ENCODE measurements around the gene SRPX. TPM values are rescaled to one million over a fixed set of nuclear protein-coding genes. Genes with fewer than 3 reads are reported as not detected.

SRPX gene
- total and polyA plus RNA-seq, 10 of the 15 experiments (the other 5 are each of a cell fraction or from before 2014, with no cell fraction given), result 0.05 to 0.79 (median 0.23) TPM; not detected in 1

GRCh38 chrX:38214551-38215531 lies 5.8 kb downstream of the SRPX start:
- SMC1A ChIA-PET (ENCODE audit: uncharacterized antibody, unreplicated experiment), result interaction anchor here (0.6 kb wide), 1 partner anchor 33 kb away, joined by 3 read pairs; no protein-coding TSS in a partner anchor
- RAD21 ChIA-PET (ENCODE audit: unreplicated experiment), result no interaction called here
- intact Hi-C loops (cut with micrococcal nuclease; ENCODE audit: unreplicated experiment) (no loop called here), in situ Hi-C loops (cut with MboI) (no loop called here)
- no TSS peak for BruUV-seq (replicated peaks)
- POLR2A ChIA-PET, result no interaction called here
- H3K79me2 ChIP-seq (ENCODE audit: control insufficient read depth, insufficient read depth, low read length), result no peaks in the 10 kb centered on the region
- WGBS (ENCODE audit: insufficient coverage, insufficient replicate concordance, low lambda C conversion rate, missing lambda C conversion rate), result 46% methylated on average over 11 of the region's 11 CpGs
- no peak for DNase-seq (ENCODE audit: low read depth, low spot score)
- no peaks in the 10 kb centered on the region for H3K36me3 ChIP-seq (ENCODE audit: control insufficient read depth in 2 of 2, insufficient read depth in 2 of 2, low read length in 1 of 2)
- no peak for FAIRE-seq
- CTCF ChIA-PET, result no interaction called here
- H3K9me3 ChIP-seq (replicated peaks; ENCODE audit: control insufficient read depth, insufficient read depth, low read length), result no peaks in the 10 kb centered on the region
- peaks cover 2 to 5% of the 10 kb centered on the region in 2 experiments for H3K27me3 ChIP-seq (replicated peaks in 1 of 2; ENCODE audit: control insufficient read depth in 2 of 2, insufficient read depth in 2 of 2, low read length in 1 of 2)
- no peak overlapping the region for H3K4me2 ChIP-seq (ENCODE audit: control insufficient read depth, insufficient read depth)
- no peak for ATAC-seq
- no peaks in the 10 kb centered on the region for H4K20me1 ChIP-seq (ENCODE audit: control insufficient read depth, insufficient read depth)
- no peaks in the 10 kb centered on the region for H3K4me1 ChIP-seq (ENCODE audit: control insufficient read depth, insufficient read depth, low read length)
- no peak overlapping the region for H3K4me3 ChIP-seq
- H3K9ac ChIP-seq (ENCODE audit: control insufficient read depth, insufficient read depth, low read length), result no peak overlapping the region
- H3K27ac ChIP-seq (ENCODE audit: control insufficient read depth, insufficient read depth), result no peak overlapping the region
- no peak overlapping the region for H2AFZ ChIP-seq (ENCODE audit: control insufficient read depth, low read depth, low read length)
- TF ChIP-seq YY1 (IDR thresholded peaks at IDR 0.05; ENCODE audit: low read depth, low read length) (no peak), HDAC2 (IDR thresholded peaks at IDR 0.05) (no peak), MEF2B (IDR thresholded peaks at IDR 0.05; ENCODE audit: partially characterized antibody, poor library complexity, severe bottlenecking) (no peak), IRF5 (IDR thresholded peaks at IDR 0.05; ENCODE audit: borderline replicate concordance) (no peak), ZNF217 (IDR thresholded peaks at IDR 0.05) (no peak), HCFC1 (IDR thresholded peaks at IDR 0.05; ENCODE audit: low read length) (no peak), PAX5 (IDR thresholded peaks at IDR 0.05; ENCODE audit: borderline replicate concordance, low read depth, low read length) (no peak), ZNF592 (IDR thresholded peaks at IDR 0.05) (no peak), POLR2AphosphoS2 (IDR thresholded peaks at IDR 0.05; ENCODE audit: low read depth, low read length) (no peak), WRNIP1 (IDR thresholded peaks at IDR 0.05; ENCODE audit: borderline replicate concordance, low read depth, low read length) (no peak), SRF (IDR thresholded peaks at IDR 0.05; ENCODE audit: low read depth in 2 of 2, low read length in 2 of 2) (no peak), REST (IDR thresholded peaks at IDR 0.05; ENCODE audit: low read depth, low read length) (no peak), CBX5 (IDR thresholded peaks at IDR 0.05; ENCODE audit: low read depth) (no peak), RUNX3 (IDR thresholded peaks at IDR 0.05; ENCODE audit: low read length) (no peak), NFYA (IDR thresholded peaks at IDR 0.05; ENCODE audit: borderline replicate concordance, low read depth, low read length) (no peak)

All from GM12878 (cell line).